SH-SY5Y (cell line): Measurements from ENCODE around the gene NEO1.

Experiments
- GATA2 ChIP-seq: IDR thresholded peaks from 2 replicates; pipeline ENCODE4 v1.6.1; 2011; ENCODE audit warnings: mild to moderate bottlenecking, low read depth, low read length
- GATA3 ChIP-seq: IDR thresholded peaks from 2 replicates; pipeline ENCODE4 v1.6.1; 2011; ENCODE audit warnings: low read depth, mild to moderate bottlenecking, low read length, moderate library complexity

- TF ChIP-seq GATA2 (no peak), GATA3 (no peak)
Observed at GRCh38 chr15:73240866-73241499, 188.7 kb downstream of the NEO1 start.
